Measurements from ENCODE around the gene CACNA1I.
A peak's percentile ranks its signal among the peaks of the same experiment; 100 is the strongest.

CACNA1I gene

DNA sequence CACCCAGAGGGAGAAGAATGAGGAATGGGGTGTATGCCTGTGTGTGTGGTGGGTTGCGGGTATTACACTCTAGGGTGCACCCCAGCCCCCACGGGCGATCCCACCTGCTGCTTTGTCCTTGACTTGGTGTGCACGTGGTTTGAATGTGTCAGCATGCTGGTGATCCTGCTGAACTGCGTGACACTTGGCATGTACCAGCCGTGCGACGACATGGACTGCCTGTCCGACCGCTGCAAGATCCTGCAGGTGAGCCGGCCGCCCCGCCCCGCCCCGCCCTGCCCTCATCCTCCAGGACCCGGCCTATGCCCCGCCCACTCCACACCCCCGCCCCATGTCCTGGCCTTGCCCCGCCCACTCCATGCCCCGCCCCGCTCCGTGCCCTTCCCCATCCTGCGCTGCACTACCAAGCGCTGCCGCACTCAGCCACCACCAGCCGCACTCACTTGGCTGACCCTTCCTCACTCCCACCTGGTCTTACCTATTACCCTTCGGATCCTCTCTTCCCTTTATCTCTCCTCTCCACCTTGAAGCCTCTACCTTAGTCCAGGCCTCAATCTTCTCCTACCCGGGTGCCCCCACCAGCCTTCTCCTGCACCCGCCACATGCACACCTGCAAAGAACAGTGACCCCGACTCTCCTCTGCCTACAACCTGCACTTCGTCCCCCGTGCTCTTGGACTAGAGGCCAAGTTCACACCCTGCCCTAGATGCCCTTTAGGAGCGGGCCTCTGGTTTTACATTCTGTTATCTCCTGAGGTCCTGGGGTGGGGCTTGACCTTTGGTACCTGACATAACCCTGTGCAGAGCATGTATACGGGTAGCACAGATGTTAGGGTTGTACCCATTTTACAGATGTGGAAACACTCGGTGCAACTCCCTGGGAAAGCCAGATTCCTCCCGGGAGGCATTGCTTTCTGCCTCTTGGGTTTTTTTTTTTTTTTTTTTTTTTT is 27.7 kb downstream of the CACNA1I start:
- peak; percentile 29 for DNase-seq (ENCODE audit: low read depth)

DNA sequence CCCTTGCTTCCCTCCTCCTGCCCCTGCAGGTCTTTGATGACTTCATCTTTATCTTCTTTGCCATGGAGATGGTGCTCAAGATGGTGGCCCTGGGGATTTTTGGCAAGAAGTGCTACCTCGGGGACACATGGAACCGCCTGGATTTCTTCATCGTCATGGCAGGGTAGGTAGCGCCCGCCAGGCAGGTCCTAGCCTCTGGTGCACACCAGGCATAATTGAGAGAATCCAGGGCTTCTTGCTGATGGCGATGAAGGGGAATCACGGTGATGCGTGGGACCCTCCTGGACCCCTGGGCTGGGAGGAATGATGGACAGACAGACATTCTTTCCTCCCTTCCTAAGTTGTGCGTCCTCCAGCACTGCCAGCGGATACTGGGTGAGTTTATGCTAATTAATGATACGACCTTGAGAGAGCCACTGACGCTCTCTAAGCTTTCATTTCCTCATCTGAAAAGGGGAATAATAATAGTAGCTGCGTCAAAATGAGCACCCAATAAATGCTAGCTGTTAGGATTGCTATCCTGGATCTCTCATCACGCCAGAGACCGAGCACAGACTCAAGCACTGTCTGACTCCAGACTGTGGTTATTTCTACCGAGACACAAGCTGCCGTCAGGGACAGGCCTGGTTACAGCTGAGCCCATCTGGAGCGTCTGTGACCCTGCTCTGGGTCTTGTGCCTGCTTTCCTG is 30.1 kb downstream of the CACNA1I start:
- no peak for DNase-seq (ENCODE audit: low read depth)

DNA sequence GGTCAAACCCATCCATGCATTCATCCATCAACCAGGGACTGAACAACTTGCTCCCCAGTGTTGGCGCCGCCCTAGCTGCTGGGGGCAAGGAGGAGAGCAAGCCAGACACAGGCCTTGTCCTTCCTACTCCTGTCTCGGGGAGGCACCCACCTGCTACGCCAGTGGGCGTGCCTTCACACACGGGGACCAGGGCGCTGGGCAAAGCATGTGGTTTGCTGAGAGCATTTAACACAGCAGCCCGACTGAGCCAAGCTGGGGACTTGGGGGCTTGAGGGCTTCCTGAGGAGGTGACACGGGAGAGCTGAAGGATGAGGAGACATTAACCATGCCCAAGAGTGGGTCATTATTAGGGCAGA is 30.6 kb downstream of the CACNA1I start:
- DNase-seq (ENCODE audit: low read depth) = no peak

DNA sequence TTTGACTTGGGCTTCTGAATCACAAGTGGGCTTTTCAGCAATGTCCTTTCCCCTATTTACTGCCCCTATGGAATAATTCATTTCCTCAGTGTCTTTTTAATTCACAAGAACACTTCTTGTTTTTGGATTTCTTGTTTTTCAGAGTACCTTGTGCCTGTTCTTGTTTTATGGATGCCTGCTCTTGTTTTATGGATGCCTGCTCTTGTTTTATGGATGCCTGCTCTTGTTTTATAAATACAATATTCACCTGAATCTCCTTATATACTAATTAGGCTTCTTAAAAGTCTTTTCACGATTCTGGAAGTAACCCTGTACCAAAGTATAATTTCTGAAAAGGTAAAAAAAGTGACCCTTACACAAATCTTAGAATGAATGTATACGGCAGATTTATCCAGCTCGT is 32.8 kb downstream of the CACNA1I start:
- no peak for DNase-seq (ENCODE audit: low read depth)

DNA sequence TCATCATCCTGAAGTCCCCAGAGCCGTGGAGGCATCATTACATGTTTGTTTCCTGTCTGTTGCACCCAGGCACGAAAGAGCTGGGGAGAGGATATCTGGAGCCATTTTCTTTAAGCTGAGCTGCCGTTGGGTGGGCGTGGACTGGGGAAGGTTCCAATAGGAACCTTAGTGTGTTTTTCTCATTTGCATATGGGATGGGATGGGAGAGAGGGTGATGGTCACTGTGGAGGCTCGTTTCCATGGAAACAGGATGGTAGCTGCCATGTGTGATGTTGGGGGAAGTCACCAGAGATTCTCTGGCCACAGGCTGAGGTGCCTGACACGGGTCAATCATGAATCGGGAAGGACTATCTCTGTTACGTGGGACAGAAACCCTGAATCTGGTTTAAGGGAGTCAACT is 39.7 kb downstream of the CACNA1I start:
- DNase-seq (ENCODE audit: low read depth) = no peak

DNA sequence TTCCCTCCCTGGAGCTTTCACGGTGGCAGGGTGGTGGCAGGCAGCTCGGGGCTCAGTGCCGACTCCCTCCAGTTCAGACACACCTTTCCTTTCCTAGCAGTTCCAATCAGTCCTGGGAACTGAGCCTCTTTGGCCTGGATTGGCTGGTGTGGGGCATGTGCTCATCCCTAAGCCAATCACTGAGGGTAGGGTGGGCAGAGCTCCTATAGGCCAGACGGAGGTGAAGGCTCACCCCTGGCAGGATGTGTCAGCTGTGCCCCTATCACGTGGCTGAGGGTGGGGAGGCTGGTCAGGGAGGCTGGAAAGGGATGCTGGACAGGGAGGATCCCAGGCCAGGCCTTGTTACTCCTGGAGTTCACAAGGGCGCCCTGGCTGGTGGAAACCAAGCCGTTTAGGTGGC is 40.2 kb downstream of the CACNA1I start:
- DNase-seq (ENCODE audit: low read depth) = no peak

DNA sequence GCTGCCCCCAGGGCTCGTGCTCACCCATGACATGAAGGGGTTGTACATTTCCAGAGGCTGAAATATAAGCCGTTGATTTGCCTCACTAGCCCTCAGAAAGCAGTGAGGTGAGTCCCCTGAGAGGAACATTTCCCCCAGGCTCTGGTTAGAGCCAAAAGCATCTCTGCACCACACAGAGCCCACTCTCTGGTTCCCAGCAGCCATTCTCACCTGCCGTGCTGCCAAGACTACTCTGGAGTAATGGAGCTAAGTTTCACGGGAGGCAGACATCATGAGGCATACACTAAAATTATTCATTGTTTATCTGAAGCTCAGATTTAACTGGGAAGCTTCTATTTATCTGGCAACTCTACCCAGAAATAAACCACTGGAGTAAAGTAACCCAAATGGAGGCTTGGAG is 40.8 kb downstream of the CACNA1I start:
- DNase-seq (ENCODE audit: low read depth) = no peak

DNA sequence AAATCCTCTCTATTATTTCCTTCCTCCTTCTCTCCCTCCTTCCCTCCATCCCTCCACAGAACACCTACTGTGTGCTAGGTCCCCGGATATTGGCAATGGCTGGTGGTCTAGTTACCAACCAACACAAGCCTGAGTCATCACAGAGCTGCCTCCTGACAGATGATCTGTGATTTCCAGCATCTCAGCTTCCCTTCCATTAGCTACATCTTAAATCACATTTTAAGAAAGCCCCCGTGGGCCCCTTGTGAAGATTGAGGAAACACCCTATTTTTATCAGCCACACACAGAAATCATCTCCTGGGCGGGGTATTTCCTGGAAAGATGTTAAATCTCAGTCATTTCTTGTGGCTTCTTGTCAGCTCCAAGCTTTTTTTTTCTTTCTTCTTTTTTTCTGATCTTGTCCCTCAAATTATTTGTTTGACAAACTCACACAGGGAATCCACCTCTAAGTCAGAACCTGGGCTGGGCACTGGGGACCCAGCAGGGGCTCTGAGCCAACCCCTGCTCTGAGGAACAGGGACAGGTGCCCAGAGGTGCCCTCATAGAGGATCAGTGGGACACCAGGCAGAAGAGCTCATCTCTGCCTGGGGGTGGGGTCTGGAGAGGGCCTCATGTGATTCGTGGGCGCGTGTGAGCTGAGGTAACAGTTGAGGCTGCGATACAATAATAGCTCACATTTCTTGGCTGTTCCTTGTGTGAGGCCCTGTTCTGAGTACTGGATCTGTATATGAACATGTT is 42.4 kb downstream of the CACNA1I start:
- no peak for DNase-seq (ENCODE audit: low read depth)

DNA sequence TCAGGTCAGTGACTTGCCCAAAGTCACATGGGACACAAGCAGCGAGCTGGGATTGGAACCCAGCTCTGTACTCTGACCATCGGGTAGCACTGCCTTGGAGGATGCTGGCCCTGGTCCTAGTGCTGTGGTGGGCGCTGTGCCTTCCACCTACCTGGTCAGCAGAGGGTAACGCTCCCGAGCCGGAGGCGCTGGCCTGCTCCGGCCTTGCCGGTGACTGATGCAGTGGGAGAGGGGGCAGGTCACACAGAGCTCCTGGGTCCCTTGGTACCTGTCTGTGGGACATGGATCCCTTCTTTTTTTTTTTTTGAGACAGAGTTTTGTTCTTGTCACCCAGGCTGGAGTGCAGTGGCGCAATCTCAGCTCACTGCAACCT is 43.0 kb downstream of the CACNA1I start:
- DNase-seq (ENCODE audit: low read depth) = no peak

DNA sequence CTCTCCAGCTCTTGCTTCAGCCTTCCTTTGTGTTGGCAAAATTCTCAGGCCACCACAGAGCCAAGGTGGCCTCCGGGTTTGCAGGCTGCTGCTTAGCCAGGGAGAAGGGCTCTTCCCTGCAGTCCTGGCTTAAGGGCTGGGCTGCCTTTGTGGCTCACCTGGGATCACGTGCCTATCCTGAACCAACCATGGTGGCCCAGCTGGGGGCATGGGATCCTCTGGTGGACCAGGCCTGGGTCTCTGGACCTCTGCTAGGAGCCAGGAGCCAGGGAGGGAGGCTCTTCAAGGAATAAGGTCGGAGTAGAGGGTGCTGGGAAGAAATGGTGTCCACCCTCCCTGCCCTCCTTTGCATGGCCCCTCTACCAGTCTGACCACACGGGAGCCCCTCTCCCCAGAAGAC is 43.9 kb downstream of the CACNA1I start:
- DNase-seq (ENCODE audit: low read depth) = no peak

DNA sequence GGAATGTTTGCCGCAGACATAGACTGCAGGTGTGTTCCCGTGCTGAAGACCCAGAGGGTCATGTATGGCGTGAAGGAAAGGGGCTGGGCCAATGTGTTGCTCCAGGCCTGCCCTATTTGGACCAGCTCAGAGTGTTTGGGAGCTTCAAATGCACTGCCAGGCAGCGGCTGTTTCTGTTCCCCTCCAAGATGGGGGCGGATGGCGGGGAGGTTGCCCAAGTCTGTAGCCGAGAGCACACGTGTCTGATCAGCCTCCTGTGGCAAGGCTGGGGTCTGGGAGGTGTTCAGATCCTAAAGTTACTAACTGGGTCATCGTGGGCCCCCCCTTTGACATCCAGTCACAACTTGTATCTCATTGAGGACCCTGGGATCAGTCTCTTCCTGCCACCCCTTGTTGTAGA is 45.5 kb downstream of the CACNA1I start:
- no peak for DNase-seq (ENCODE audit: low read depth)

DNA sequence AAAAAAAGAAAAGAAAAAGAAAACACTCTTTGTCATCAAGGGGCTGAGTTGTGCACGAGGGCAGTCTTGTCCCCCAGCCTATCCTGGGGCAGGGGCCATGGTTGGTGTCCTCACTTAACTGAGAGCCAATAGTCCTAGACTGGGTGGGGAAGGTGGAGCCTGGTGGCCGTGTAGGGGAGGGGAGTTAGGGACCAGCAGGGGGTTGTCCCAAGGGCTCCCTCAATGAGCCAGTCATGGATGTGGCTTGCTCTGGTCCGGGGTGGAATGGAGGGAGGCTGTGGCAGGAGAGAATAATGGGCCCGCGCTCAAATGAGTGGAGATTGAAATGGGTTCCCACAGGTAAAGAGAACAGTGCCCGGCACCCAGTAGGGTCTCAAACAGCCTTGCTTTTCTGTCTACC is 46.2 kb downstream of the CACNA1I start:
- no peak for DNase-seq (ENCODE audit: low read depth)

DNA sequence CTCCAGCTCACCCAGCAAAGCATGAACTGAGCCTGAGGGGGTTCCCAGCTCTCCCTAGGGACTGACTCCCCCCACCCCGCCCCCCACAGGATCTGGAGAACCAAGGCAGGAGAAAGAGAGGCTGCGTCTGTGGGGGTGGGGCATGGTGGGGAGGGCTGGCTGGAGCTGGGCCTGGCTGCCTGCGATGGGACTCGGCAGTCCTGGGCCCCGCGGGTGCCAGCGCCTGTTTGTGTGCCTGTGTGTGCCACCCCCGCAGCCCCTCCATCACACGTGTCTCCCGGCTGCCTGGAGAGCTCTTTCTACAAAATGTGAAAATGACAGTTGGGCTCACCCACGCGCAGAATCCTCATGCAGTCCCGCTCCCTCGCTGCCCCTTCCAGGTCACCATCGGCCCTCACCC is 46.8 kb downstream of the CACNA1I start:
- DNase-seq (ENCODE audit: low read depth) = no peak

DNA sequence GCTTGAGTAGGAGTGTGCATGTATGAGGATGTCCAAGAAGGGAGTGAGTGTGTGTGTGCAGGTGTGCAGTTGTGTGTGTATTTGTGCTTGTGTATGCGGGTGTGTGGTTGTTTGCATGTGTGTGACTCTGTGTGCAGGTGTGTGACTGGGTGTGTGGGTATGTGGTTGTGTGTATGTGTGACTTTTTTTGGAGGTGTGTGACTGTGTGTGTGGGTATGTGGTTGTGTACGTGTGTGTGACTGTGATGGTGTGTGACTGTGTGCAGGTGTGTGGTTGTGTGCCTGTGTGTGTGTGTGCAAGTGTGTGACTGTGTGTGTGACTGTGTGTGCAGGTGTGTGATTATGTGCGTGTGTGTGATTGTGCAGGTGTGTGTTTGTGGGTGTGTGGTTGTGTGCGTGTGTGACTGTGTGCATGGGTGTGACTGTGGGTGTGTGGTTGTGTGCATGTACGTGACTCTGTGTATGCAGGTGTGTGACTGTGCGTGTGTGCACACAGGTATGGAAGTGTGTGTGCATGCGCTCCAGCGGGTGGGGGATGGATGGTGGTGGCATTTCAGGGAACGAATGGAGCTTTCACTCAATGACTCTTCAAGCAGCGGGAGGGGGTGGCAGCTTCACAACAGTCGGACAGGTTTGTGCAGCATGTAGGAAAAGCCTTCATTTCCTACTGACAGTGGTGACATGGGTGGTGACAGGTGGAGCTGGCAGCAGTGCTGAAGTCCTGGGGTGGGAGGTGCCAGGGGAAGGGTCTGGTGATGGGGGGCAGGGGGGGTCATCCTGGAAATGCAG is 47.6 kb downstream of the CACNA1I start:
- DNase-seq (ENCODE audit: low read depth) = no peak

DNA sequence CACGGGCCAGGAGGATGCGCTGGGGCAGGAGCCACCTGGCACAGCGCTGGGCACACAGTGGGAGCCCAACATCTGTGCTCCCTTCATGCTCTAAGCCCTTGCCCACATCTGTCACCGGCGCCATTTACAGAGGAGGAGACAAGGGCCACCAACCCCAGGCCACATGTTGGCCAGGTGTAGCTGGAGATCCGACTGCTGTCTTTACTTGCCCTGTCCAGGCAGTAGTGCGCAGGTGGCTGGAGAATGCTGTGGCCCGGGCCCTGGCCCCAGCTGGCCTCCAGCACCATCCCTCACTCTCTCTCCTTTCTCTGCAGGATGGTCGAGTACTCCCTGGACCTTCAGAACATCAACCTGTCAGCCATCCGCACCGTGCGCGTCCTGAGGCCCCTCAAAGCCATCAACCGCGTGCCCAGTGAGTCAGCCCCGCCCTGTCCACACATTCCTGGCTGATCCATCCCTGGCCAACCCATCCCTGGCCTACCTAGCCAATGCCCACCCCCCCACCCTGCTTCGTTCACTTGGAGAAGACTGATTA is 48.5 kb downstream of the CACNA1I start:
- DNase-seq (ENCODE audit: low read depth) = no peak

DNA sequence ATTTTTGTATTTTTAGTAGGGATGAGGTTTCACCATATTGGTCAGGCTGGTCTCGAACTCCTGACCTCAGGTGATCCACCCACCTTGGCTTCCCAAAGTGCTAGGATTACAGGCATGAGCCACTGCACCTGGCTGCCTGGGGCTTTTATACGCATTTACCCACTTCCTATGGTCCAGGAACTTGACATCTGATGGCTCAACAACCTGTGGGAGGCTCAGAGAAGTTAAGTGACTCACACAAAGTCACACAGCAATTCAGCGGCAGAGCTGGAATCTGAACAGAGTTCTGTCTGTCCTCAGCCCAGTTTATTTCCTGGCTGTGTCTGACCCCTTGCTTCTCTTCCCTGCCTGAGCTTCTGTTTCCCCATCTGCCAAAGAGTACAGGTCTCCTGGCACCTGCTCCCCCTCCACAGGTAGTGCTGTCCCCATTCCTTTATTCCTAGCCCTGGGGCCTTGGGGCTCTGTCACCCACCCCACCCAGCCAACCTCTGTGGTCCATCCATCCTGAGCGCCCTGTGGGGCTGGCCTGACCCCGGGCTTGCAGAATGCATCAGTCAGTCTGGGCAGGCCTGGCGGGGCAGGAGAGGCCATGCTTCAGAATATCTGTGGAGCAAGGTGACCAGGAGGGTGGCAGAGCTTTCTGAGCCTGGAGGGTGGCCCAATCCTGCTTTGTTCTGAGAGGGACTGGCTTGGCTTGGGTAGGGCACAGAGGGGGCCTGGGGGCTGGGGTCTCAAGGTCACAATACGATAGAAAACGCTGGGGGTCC is 50.6 kb downstream of the CACNA1I start:
- no peak for DNase-seq (ENCODE audit: low read depth)

DNA sequence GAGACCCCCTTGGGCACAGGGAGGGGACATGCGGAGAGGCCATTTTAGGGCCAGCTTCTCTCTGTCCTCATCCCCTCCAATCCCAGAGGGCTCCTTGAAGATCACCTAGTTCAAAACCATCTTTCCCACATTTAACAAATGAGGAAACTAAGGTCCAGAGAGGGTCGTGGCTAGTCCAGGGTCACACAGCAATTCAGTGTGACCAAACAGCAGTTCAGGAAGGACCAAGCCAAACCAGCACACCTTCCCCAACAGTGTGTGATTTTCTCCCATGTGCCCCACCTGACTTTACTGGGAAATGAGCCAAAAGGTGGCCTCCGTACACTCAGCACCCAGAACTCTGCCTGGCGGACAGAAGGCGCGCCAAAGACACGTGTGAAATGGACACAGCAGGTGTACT is 51.3 kb downstream of the CACNA1I start:
- no peak for DNase-seq (ENCODE audit: low read depth)

DNA sequence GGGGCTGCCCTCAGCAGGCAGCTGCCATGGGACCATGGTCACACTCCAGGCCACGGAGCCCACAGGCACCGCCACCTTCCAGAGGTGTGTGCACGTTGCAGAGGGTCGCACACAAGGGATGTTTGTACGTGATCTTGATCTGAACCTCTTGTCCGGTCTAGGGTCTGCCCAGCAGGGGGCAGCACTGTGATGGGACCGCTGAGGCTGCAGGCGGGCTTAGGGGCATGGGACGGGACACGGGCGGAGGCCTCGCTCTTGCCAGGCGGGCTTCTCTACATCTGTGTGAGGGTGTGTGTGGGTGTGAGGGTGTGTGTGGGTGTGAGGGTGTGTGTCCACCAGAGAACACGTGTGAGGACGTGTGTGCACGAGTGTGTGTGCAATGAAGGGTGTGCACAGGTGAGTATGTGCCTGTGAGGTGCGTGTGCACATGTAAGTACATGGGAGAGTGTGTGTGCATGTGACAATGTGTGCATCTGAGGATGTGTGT is 52.4 kb downstream of the CACNA1I start:
- DNase-seq (ENCODE audit: low read depth) = peak; percentile 37

DNA sequence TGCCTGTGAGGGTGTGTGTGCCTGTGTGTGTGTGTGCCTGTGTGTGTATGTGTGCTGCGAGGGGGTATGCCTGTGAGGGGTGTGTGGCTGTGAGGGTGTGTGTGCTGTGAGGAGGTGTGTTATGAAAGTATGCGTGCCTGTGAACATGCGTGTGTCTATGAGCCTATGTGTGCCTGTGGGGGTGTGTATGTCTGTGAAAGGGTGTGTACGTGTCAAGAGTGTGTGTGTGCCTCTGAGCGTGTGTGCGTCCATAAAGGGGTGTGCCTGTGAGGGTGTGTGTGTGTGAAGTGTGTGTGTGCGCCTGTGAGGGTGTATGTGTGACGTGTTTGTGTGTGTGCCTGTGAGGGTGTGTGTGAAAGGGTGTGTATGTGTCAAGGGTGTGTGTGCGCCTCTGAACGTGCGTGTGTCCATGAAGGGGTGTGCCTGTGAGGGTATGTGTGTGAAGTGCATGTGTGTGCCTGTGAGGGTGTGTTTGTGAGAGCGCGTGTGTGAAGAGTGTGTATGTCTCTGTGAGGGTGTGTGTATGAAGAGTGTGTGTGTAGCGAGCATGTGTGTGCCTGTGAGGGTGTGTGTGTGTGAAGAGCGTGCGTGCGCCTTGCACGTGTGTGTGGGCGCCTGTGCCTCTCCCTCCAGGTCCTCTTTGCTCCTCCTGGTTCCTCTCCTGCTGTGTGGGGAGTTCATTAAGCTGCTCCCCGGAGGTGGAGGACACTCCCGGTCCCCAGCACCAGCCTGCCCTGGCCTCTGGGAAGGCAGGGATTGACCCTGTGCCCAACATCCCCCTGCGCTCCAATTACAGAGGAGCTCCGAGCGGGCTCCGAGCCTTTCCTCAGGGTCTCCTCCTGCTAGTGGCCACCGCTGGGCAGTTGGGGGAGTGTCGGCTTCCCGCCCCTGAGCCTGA is 53.3 kb downstream of the CACNA1I start:
- no peak for DNase-seq (ENCODE audit: low read depth)

DNA sequence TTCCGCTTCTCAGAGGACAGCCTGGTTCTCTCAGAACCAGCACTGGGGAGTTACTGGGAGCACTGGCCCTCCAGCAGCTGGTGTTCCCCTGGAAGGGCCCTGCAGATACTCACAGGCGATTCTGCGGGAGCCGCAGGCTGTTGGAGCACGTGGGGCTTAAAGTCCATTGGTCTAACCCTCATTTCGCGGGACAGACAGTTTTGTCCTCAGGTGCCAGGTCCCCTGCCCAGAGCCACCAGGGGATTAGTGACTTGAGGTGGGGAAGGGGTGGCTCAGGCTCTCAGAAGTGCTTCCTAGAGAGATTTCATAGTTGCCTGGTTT is 53.9 kb downstream of the CACNA1I start:
- no peak for DNase-seq (ENCODE audit: low read depth)

Data from stimulated activated CD8-positive, alpha-beta memory T cell treated with anti-CD3 and anti-CD28 coated beads, Interleukin-12 subunit alpha, Interleukin-12 subunit beta, amount 100 ng/mL, for 4 hours (primary cell).